NB4 (cell line): ENCODE data around the gene ACTR3C.
"Not testable (repeated sequence)": the region's sequence is repeated elsewhere in the genome, so short reads cannot be mapped to it uniquely, and the experiment has no call there.

Source experiments
- DNase-seq: peaks from one replicate; pipeline ENCODE4 v3.0.0; 2010; ENCODE audit warnings: low read depth
- H3K4me3 ChIP-seq: one replicate; pipeline ENCODE4 v1.5.1; 2011; ENCODE audit warnings: mild to moderate bottlenecking, low read depth, low read length, moderate library complexity
- MAX ChIP-seq: IDR thresholded peaks from 2 replicates; pipeline ENCODE4 v1.6.1; 2011; ENCODE audit warnings: low read depth, low read length
- MYC ChIP-seq: IDR thresholded peaks from 2 replicates; pipeline ENCODE4 v1.6.1; 2011; ENCODE audit warnings: low read depth, low read length
- POLR2A ChIP-seq: IDR thresholded peaks from 2 replicates; pipeline ENCODE4 v1.6.1; 2011; ENCODE audit warnings: mild to moderate bottlenecking; ENCODE audit not compliant: insufficient read length; ENCODE audit errors: extremely low read depth
- TF ChIP-seq, protein P1 (sequence below): IDR thresholded peaks from one replicate; pipeline ENCODE4 v1.5.1; 2012; ENCODE audit warnings: low read depth, low read length

Gene ACTR3C

GRCh38 chr7:150311711-150312110 is 11.6 kb downstream of the ACTR3C start:
- TF ChIP-seq MYC (no peak), MAX (no peak), POLR2A (no peak)
- TF ChIP-seq, protein P1, sequence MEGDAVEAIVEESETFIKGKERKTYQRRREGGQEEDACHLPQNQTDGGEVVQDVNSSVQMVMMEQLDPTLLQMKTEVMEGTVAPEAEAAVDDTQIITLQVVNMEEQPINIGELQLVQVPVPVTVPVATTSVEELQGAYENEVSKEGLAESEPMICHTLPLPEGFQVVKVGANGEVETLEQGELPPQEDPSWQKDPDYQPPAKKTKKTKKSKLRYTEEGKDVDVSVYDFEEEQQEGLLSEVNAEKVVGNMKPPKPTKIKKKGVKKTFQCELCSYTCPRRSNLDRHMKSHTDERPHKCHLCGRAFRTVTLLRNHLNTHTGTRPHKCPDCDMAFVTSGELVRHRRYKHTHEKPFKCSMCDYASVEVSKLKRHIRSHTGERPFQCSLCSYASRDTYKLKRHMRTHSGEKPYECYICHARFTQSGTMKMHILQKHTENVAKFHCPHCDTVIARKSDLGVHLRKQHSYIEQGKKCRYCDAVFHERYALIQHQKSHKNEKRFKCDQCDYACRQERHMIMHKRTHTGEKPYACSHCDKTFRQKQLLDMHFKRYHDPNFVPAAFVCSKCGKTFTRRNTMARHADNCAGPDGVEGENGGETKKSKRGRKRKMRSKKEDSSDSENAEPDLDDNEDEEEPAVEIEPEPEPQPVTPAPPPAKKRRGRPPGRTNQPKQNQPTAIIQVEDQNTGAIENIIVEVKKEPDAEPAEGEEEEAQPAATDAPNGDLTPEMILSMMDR, result no peak
- no peak for DNase-seq
- H3K4me3 ChIP-seq, result no peak overlapping the region

- TF ChIP-seq, protein P1, result no peak
- TF ChIP-seq MYC (no peak), MAX (no peak), POLR2A (no peak)
- H3K4me3 ChIP-seq, result no peak overlapping the region
- no peak for DNase-seq
Measured at GRCh38 chr7:150311146-150311545, 12.2 kb downstream of the ACTR3C start.

DNA sequence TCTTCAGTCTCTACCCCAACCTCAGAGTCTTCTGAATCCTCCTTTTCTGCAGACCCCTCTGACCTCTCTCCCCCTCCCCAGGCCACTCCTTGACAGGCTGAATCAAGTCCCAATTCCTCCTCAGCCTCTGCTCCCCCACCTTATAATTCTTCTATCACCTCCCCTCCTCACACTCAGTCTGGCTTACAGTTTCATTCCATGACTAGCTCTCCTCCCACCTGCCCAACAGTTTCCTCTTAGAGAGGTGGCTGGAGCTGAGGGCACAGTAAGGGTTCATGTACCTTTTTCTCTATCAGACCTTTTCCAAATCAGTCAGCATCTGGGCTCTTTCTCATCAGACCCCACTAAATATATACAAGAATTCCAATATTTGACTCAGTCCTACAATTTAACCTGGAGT is 14.8 kb downstream of the ACTR3C start:
- TF ChIP-seq, protein P1, result no peak
- TF ChIP-seq POLR2A (no peak), MAX (no peak), MYC (no peak)
- no peak for DNase-seq
- no peak overlapping the region for H3K4me3 ChIP-seq

DNA sequence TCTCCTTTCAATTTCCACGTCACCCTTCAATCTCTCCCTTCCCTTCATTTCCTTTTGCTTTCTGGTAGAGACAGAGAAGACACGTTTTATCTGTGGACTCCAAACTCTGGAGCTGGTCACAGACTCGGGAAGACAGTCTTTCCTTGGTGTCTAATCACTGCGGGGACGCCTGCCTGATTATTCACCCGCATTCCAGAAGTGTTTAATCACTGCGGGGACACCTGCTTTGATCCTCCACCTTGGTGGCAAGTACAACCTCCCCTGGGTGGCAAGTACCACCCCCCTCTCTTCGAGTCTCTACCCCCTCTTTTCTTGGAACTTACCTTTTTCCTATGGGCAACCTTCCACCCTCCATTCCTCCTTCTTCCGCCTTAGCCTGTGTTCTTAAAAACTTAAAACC is 15.4 kb downstream of the ACTR3C start:
- no peak for DNase-seq
- TF ChIP-seq, protein P1, result no peak
- TF ChIP-seq MYC (no peak), MAX (no peak), POLR2A (no peak)

DNA sequence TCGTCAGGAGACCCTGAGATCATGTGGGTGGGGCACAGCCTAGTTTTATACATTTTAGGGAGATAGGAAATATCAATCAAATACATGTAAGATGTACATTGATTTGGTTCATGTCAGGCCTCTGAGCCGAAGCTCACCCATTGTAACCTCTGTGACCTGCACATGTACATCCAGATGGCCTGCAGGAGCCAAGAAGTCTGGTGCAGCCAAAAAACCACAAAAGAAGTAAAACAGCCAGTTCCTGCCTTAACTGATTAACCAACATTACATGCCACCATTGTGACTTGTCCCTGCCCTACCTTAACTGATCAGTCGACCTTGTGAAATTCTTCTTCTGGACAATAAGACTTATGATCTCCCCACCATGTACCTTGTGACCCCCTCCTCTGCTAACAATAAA is 16.2 kb downstream of the ACTR3C start:
- H3K4me3 ChIP-seq, result no peak overlapping the region
- DNase-seq, result no peak
- TF ChIP-seq, protein P1, result no peak

More for the DNA sequence above, 15.4 kb downstream of the ACTR3C start:
- no peak overlapping the region for H3K4me3 ChIP-seq

DNA sequence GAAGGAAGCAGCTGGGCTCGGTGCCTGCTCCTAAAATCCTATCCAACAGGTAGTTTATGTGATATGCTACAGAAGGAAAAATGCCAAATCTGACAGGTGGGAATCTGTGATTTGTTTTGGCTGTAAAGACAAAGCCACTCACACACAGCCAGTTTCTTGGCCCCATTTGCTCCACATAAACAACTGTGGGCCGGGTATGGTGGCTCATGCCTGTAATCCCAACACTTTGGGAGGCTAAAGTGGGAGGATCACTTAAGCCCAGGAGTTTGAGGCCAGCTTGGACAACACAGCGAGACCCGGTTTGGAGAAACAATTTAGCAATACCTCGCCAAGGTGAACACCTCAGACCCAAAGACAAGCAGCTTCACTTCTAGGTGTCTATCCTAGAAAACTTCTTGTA is 17.0 kb downstream of the ACTR3C start:
- not testable (repeated sequence) for H3K4me3 ChIP-seq, DNase-seq

DNA sequence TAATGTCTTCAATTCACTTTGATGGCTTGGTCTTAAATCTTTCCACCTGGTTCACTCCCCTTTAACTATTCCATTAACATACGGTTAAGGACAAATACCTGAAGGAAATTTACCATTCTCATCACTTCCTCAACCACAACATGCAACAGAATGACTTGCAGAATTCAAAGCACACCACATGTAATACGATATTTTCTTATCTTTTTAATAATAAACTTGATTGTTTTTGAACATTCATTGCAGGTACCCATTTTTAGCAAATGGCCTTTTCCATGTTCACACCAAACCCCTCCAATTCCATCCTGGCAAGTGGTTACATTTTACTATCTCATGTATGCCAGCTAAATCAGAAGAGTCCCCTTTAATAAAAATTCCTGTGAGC is 17.5 kb downstream of the ACTR3C start:
- DNase-seq, H3K4me3 ChIP-seq: not testable (repeated sequence)

DNA sequence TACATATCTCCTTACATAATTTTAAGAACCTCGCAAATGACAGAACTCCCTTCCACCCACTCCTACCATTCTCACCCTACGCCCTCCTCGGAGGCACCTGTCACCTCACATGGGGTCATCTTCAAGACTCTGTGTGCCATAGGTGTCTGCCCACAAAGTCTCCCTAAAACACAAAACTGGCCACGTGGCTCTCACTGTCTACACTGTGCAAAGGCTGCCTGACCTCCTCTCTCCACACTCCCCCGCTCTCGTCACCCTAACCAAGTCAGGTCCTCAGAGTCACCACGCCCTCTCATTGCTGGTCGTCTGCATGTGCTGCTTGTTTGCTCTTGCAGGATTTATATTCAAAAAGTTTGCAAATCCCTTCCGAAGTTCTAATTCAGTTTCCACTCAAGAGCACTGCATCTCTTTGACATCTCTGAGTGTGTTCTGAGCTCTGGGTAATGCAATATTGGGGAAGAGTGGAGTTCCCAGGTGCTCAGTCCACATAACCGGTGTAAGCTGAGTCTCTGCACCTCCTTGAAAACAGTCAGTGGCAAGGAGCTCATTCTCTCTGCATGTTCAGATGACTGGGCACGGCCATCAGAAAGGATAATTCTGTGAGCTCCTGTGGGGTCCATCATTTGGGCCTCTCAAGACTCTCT is 18.0 kb downstream of the ACTR3C start:
- not testable (repeated sequence) for H3K4me3 ChIP-seq, DNase-seq

DNA sequence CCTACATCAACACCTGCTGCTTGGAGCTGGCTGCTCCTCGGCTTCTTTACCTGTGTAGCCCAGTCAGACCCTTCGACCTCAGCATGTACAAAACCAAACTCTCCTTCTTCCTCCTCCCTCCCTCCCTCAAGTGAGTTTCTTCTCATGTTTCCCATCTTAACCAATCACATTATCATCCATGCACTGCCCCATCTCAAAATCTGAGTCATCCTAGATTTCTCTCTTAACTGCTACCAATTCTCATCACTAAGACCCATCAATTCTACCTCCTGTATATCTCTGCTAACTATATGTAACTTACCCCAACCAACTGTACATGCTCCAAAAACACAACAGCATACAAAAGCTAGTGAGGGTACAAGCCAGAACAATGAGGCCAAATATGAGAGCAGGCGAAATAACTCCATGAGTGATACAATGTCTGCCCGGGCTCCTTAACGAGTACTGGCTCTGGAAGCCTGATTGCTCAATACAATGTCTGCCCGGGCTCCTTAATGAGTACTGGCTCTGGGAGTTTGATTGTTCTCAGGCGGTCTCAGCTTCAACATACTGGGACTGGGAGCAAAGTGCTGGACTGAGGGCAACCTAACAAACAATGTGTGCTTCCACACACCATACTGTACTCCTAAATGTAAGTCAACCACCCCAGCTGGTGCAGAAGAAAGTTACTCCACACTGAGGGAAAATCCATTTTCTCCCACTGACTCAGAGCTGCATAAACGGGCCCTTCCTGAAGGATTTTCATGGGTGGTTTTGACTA is 18.7 kb downstream of the ACTR3C start:
- DNase-seq, H3K4me3 ChIP-seq: not testable (repeated sequence)

DNA sequence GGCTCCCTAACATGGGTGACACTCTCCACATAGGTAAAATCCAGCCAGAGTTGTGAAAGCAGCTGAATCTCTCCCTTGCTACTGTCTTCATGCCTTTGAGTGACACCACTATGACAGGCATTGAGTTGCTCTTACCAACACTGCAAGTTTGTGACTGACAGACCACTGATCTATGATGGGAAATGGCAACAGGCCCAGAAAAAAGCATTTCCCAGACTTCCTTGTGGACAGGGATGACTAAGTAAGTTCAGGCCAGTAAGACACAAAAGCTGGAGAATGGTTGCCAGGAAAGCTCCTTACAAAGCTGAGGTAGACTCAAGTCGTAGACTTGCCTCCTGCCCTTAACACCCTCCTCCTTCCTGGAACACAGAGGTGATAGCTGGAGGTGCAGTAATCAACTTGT is 20.4 kb downstream of the ACTR3C start:
- not testable (repeated sequence) for H3K4me3 ChIP-seq, DNase-seq

- not testable (repeated sequence) for DNase-seq, H3K4me3 ChIP-seq
Measured at GRCh38 chr7:150297978-150298377, 25.4 kb downstream of the ACTR3C start.
